PFSK-1 (cell line): ENCODE data around the gene SH3RF1.

Source experiments
- FOXP2 ChIP-seq: optimal IDR thresholded peaks from 2 replicates; pipeline ENCODE3; 2011; ENCODE audit warnings: borderline replicate concordance, control low read depth, inconsistent platforms; ENCODE audit not compliant: insufficient read depth; ENCODE audit errors: extremely low read length, extremely low read depth
- POLR2AphosphoS5 ChIP-seq: IDR thresholded peaks from 2 replicates; pipeline ENCODE4 v1.6.1; 2012; ENCODE audit warnings: low read depth, mild to moderate bottlenecking, control low read depth, low read length, moderate library complexity
- REST ChIP-seq, 2 experiments: IDR thresholded peaks; 2 replicates each; pipeline versions ENCODE4 v1.6.1 to v1.8.0; 2011 to 2012; ENCODE audit warnings: low read depth in 2 of 2, low read length in 2 of 2, control low read depth in 1 of 2, inconsistent platforms in 1 of 2, mild to moderate bottlenecking in 1 of 2, moderate library complexity in 1 of 2; ENCODE audit not compliant: insufficient read depth in 1 of 2
- SIN3A ChIP-seq: IDR thresholded peaks from 2 replicates; pipeline ENCODE4 v1.6.1; 2012; ENCODE audit warnings: mild to moderate bottlenecking, low read length, moderate library complexity, borderline replicate concordance; ENCODE audit not compliant: insufficient read depth
- TAF1 ChIP-seq: IDR thresholded peaks from 2 replicates; pipeline ENCODE4 v1.6.1; 2012; ENCODE audit warnings: low read length, control low read depth, borderline replicate concordance; ENCODE audit not compliant: insufficient read depth

GRCh38 chr4:169152098-169152497 lies 118.7 kb downstream of the SH3RF1 start:
- TF ChIP-seq POLR2AphosphoS5 (no peak), FOXP2 (no peak), REST (IDR thresholded peaks at IDR 0.05; ENCODE audit: insufficient read depth in 1 of 2, low read depth in 2 of 2, low read length in 2 of 2) (no peak), SIN3A (no peak), TAF1 (no peak)
